HepG2 (cell line): ENCODE measurements around the gene TMEM8B. TPM values are rescaled to one million over a fixed set of nuclear protein-coding genes. Genes with fewer than 3 reads are reported as not detected.

Experiments
- ATAC-seq: fragments of 200-7000 bp; cut with Tn5 transposase; 3 replicates; pipeline ENCODE4 v1.9.1; 2020; ENCODE audit warnings: mild to moderate bottlenecking, moderate library complexity
- BruUV-seq: library from RNA; stranded (reverse); fragments of 400-500 nt; replicated peaks from 2 replicates; lab custom pipeline; 2021; lab: Mats Ljungman, UMichigan
- CTCF ChIA-PET: fragments of 300-600 bp; formaldehyde crosslinking; extraction: SDS; loops from one replicate; lab custom pipeline; 2021; ENCODE audit warnings: low total read pairs, inconsistent platforms, low intra/inter-chr PET ratio; lab: Yijun Ruan, JAX
- POLR2A ChIA-PET: fragments of 350-600 bp; sonication (Branson Sonifier 250); formaldehyde crosslinking; loops from one replicate; lab custom pipeline; 2020; ENCODE audit warnings: antibody characterized with exemption, inconsistent platforms; lab: Yijun Ruan, JAX
- DNase-seq: peaks from one replicate; pipeline ENCODE4 v3.0.0-alpha.2; 2015; ENCODE audit warnings: low spot score
- FAIRE-seq: peaks from 3 replicates; lab custom pipeline; 2011; peaks lifted over from hg19 to GRCh38; lab: Jason Lieb, UNC
- H2AFZ ChIP-seq: one replicate; pipeline ENCODE4 v1.6.1; 2011; ENCODE audit warnings: low read length, inconsistent platforms
- H3K27ac ChIP-seq: fragments of 300-600 bp; 3 replicates; pipeline ENCODE4 v1.8.0; 2011; ENCODE audit warnings: mixed run types, mild to moderate bottlenecking, mixed read lengths, low read length, inconsistent platforms; ENCODE audit not compliant: insufficient read depth; ENCODE audit errors: extremely low read length
- H3K27me3 ChIP-seq, 2 experiments: fragments of 200-600 bp in 1 of 2; 2 replicates in 1 of 2; 3 replicates in 1 of 2; pipeline versions ENCODE4 v1.6.0 to v1.8.0; 2011; ENCODE audit warnings: low read length in 2 of 2, mild to moderate bottlenecking in 2 of 2, moderate library complexity in 2 of 2, inconsistent platforms in 1 of 2; ENCODE audit not compliant: insufficient read depth in 2 of 2, control insufficient read depth in 1 of 2
- H3K36me3 ChIP-seq, 2 experiments: fragments of 200-600 bp in 1 of 2; replicated peaks in 1 of 2; 2 replicates in 1 of 2; 3 replicates in 1 of 2; pipeline versions ENCODE4 v1.5.1 to v1.8.0; 2011; ENCODE audit warnings: low read length in 2 of 2, inconsistent platforms in 1 of 2; ENCODE audit not compliant: insufficient read depth in 2 of 2, control insufficient read depth in 1 of 2
- H3K4me1 ChIP-seq: 2 replicates; pipeline ENCODE4 v1.5.1; 2012; ENCODE audit warnings: low read length, inconsistent platforms; ENCODE audit not compliant: insufficient read depth
- H3K4me2 ChIP-seq: 2 replicates; pipeline ENCODE4 v1.6.0; 2011; ENCODE audit warnings: low read depth, low read length, inconsistent platforms
- H3K4me3 ChIP-seq, 3 experiments: fragments of 200-600 bp in 1 of 3; sonication (generic), shearing (Covaris generic) in 1 of 3; replicated peaks in 1 of 3; 2 replicates each; pipeline ENCODE4 v1.5.1; 2011 to 2016; ENCODE audit warnings: low read length in 3 of 3, inconsistent platforms in 2 of 3, low read depth in 2 of 3, mild to moderate bottlenecking in 2 of 3, control low read depth in 1 of 3, mixed read lengths in 1 of 3; ENCODE audit not compliant: insufficient read depth in 1 of 3
- H3K79me2 ChIP-seq: one replicate; pipeline ENCODE4 v1.6.1; 2011; ENCODE audit warnings: low read length, inconsistent platforms; ENCODE audit not compliant: insufficient read depth
- H3K9ac ChIP-seq: 2 replicates; pipeline ENCODE4 v1.6.0; 2011; ENCODE audit warnings: mild to moderate bottlenecking, low read depth, low read length, inconsistent platforms; ENCODE audit not compliant: insufficient read depth
- H3K9me3 ChIP-seq: 2 replicates; pipeline ENCODE4 v1.5.1; 2012; ENCODE audit warnings: mild to moderate bottlenecking, low read length
- H4K20me1 ChIP-seq: 2 replicates; pipeline ENCODE4 v1.6.0; 2011; ENCODE audit warnings: inconsistent platforms, mild to moderate bottlenecking, low read length, moderate library complexity; ENCODE audit not compliant: insufficient read depth
- AGO2 ChIP-seq: fragments of 200-400 bp; formaldehyde crosslinking; optimal IDR thresholded peaks from 2 replicates; pipeline ENCODE3; 2017; ENCODE audit warnings: mild to moderate bottlenecking, low read depth, low read length, moderate library complexity
- ETS1 ChIP-seq: sonication (generic); formaldehyde crosslinking; IDR thresholded peaks from 2 replicates; pipeline ENCODE4 v1.4.0; 2020; ENCODE audit warnings: missing genetic modification reagents
- HNF4G ChIP-seq, 2 experiments: sonication (generic) in 1 of 2; formaldehyde crosslinking in 1 of 2; IDR thresholded peaks; 2 replicates each; pipeline versions ENCODE4 v1.4.0 to v1.6.1; 2011 to 2020; ENCODE audit warnings: borderline replicate concordance in 2 of 2, low read depth in 2 of 2, mild to moderate bottlenecking in 2 of 2, low read length in 1 of 2, missing genetic modification reagents in 1 of 2, moderate library complexity in 1 of 2
- NFKBIZ ChIP-seq: IDR thresholded peaks from 2 replicates; pipeline ENCODE4 v1.6.1; 2018; ENCODE audit warnings: missing genetic modification reagents, missing compliant biosample characterization
- PREB ChIP-seq: sonication (generic); formaldehyde crosslinking; IDR thresholded peaks from 2 replicates; pipeline ENCODE4 v1.4.0; 2020; ENCODE audit warnings: missing genetic modification reagents
- RBM22 ChIP-seq: fragments of 200-400 bp; formaldehyde crosslinking; optimal IDR thresholded peaks from 2 replicates; pipeline ENCODE3; 2017; ENCODE audit warnings: mild to moderate bottlenecking, low read length, moderate library complexity
- RXRA ChIP-seq: sonication (generic); formaldehyde crosslinking; IDR thresholded peaks from 2 replicates; pipeline ENCODE4 v1.5.1; 2020; ENCODE audit warnings: missing genetic modification reagents
- SAFB2 ChIP-seq: sonication (generic); formaldehyde crosslinking; IDR thresholded peaks from 2 replicates; pipeline ENCODE4 v1.5.1; 2020; ENCODE audit warnings: missing genetic modification reagents, low read depth, mild to moderate bottlenecking, borderline replicate concordance
- ZBED4 ChIP-seq: sonication (generic); formaldehyde crosslinking; IDR thresholded peaks from 2 replicates; pipeline ENCODE4 v1.4.0; 2020; ENCODE audit warnings: missing genetic modification reagents, borderline replicate concordance
- ZNF160 ChIP-seq: sonication (generic); formaldehyde crosslinking; IDR thresholded peaks from 2 replicates; pipeline ENCODE4 v1.8.0; 2022; ENCODE audit warnings: mild to moderate bottlenecking, inconsistent platforms, missing genetic modification reagents
- ZNF574 ChIP-seq: sonication (generic); formaldehyde crosslinking; IDR thresholded peaks from 2 replicates; pipeline ENCODE4 v1.4.0; 2020; ENCODE audit warnings: missing genetic modification reagents
- ZNF75D ChIP-seq: sonication (generic); formaldehyde crosslinking; IDR thresholded peaks from 2 replicates; pipeline ENCODE4 v1.8.1; 2023; ENCODE audit warnings: missing genetic modification reagents, mild to moderate bottlenecking, borderline replicate concordance
- WGBS: methylation state at CpG from one replicate; pipeline ENCODE4 v1.1.6; 2017; ENCODE audit warnings: low lambda C conversion rate; 5-methylcytosine and 5-hydroxymethylcytosine counted together
- in situ Hi-C: cut with HindIII; loops from 2 replicates; pipeline ENCODE4 v1.10.0; 2017; ENCODE audit warnings: low pct_unique_long_range_greater_than_20kb; ENCODE audit not compliant: extremely low pct_ligation_motif_present
- intact Hi-C: fragments of 100-400 bp; cut with micrococcal nuclease; formaldehyde crosslinking; loops from one replicate; pipeline ENCODE4 v1.10.0; 2022; ENCODE audit not compliant: unreplicated experiment
- polyA plus RNA-seq, 8 experiments: library from polyadenylated mRNA; depleted of rRNA in 3 of 8; stranded (reverse) in 7 of 8; unstranded in 1 of 8; fragments of >200 nt; fragmentation: Illumina TruSeq in 4 of 8; extraction: Trizol in 4 of 8; gene quantifications; 2 replicates each; pipeline versions ENCODE4 v1.2.1 to v1.2.3, GENCODE V29; 2011 to 2016; ENCODE audit warnings: low read depth in 4 of 8, missing spikeins in 1 of 8, mixed read lengths in 1 of 8; ENCODE audit not compliant: insufficient read depth in 1 of 8
- total RNA-seq, 5 experiments: library from RNA; depleted of rRNA; stranded (reverse); fragments of >200 nt; fragmentation: Illumina TruSeq; extraction: Trizol; gene quantifications; 2 replicates each; pipeline ENCODE4 v1.2.3, GENCODE V29; 2016; ENCODE audit warnings: low read depth in 1 of 5

The TMEM8B gene
- total and polyA plus RNA-seq, 2 of the 13 experiments (the other 11 are each of a cell fraction or from before 2014, with no cell fraction given) = 2.1 to 2.7 TPM

GRCh38 chr9:35814106-35814840, 14.8 kb upstream of the TMEM8B start:
- peak; percentile 98 for FAIRE-seq
- intact Hi-C loops (no loop called here), in situ Hi-C loops (no loop called here)
- CTCF ChIA-PET = interaction anchor here (1.7 kb wide), 1 partner anchor 24 kb away, joined by 14 read pairs; no protein-coding TSS in a partner anchor
- WGBS = under 1% methylated on average over 10 of the region's 29 CpGs
- no peaks in the 10 kb centered on the region for H3K27me3 ChIP-seq
- BruUV-seq = TSS peak; percentile 85
- peak overlapping the region; percentile 68 to 86 (median 86) for H3K4me3 ChIP-seq
- peak; percentile 53 for ATAC-seq
- DNase-seq = peak; percentile 84
- peak overlapping the region; percentile 99 for H3K27ac ChIP-seq
- H3K9ac ChIP-seq = peak overlapping the region; percentile 98
- H3K9me3 ChIP-seq = no peaks in the 10 kb centered on the region
- peak overlapping the region; percentile 77 for H3K4me2 ChIP-seq
- POLR2A ChIA-PET = interaction anchor here (0.6 to 2.1 kb wide), 23 partner anchors 12 to 444 kb away, joined by 3 to 16 read pairs (median 3); partner anchors contain the start of genes CCDC107, CREB3, FAM221B and GBA2
- H4K20me1 ChIP-seq = no peaks in the 10 kb centered on the region
- H3K36me3 ChIP-seq = 0 out of 5 replicates have a peak, but pooled peaks cover 0 to 4% of the 10 kb centered on the region in 2 experiments
- peaks cover 5% of the 10 kb centered on the region for H3K79me2 ChIP-seq
- H2AFZ ChIP-seq = no peak overlapping the region
- H3K4me1 ChIP-seq = peaks cover 44% of the 10 kb centered on the region
- TF ChIP-seq NFKBIZ (CRISPR knock-in tag) (no peak), ZNF75D (CRISPR knock-in tag) (no peak), ZNF160 (peak; percentile 22; the same call in 1 of the 2 replicates), AGO2 (peak; percentile 97), PREB (CRISPR knock-in tag) (no peak), ZBED4 (CRISPR knock-in tag) (peak; percentile 58; the same call in 1 of the 2 replicates), ZNF574 (CRISPR knock-in tag) (peak; percentile 66; the same call in 1 of the 2 replicates), RXRA (CRISPR knock-in tag) (peak; percentile 91), ETS1 (CRISPR knock-in tag) (0 out of 2 replicates have a peak, but pooled peaks have one; percentile 46), RBM22 (no peak), SAFB2 (CRISPR knock-in tag) (no peak), HNF4G (IDR thresholded peaks at IDR 0.05; ENCODE audit: borderline replicate concordance, low read depth, low read length) (peak; percentile 65; the same call in 1 of the 2 replicates), HNF4G (CRISPR knock-in tag; IDR thresholded peaks at IDR 0.05; ENCODE audit: borderline replicate concordance, low read depth) (peak; percentile 33; the same call in 1 of the 2 replicates)
